Peyer's patch (tissue), 4 donors: Measurements from ENCODE around the gene HDAC4. TPM values are rescaled to one million over a fixed set of nuclear protein-coding genes. Genes with fewer than 3 reads are reported as not detected.

ENCODE experiments used
- DNase-seq, 3 donors: peaks; one replicate each; pipeline ENCODE4 v3.0.0-alpha.2; 2017 to 2019
- H3K27ac ChIP-seq, 4 donors: fragments of 200-600 bp; sonication (generic); one replicate each; pipeline ENCODE4 v1.5.1; 2016 to 2019
- H3K27me3 ChIP-seq, 2 donors: fragments of 200-600 bp; sonication (generic); one replicate each; pipeline ENCODE4 v1.5.1; 2019
- H3K36me3 ChIP-seq, 3 donors: fragments of 200-600 bp; sonication (generic); one replicate each; pipeline ENCODE4 v1.5.1; 2016 to 2019
- H3K4me1 ChIP-seq, 4 donors: fragments of 200-600 bp; sonication (generic); one replicate each; pipeline ENCODE4 v1.5.1; 2016 to 2019
- H3K4me3 ChIP-seq, 4 donors: fragments of 200-600 bp; sonication (generic); 1 replicate in 3 of 4; 2 replicates in 1 of 4; pipeline ENCODE4 v1.5.1; 2016 to 2019; ENCODE audit warnings: mild to moderate bottlenecking in 1 of 4
- H3K9me3 ChIP-seq, 4 donors: fragments of 200-600 bp; sonication (generic); one replicate each; pipeline ENCODE4 v1.5.1; 2016 to 2019; ENCODE audit warnings: mild to moderate bottlenecking in 1 of 4
- CTCF ChIP-seq, 6 experiments: fragments of 450-650 bp in 4 of 6; fragments of 200-600 bp in 2 of 6; sonication (generic) in 1 of 6; IDR thresholded peaks; one replicate each; pipeline ENCODE4 v1.5.1; 2017 to 2019; ENCODE audit warnings: antibody characterized with exemption in 6 of 6, mild to moderate bottlenecking in 3 of 6, moderate library complexity in 1 of 6
- POLR2A ChIP-seq, 2 donors: fragments of 450-650 bp; IDR thresholded peaks; one replicate each; pipeline ENCODE4 v1.5.1; 2017; ENCODE audit warnings: antibody characterized with exemption in 2 of 2, mild to moderate bottlenecking in 2 of 2, moderate library complexity in 2 of 2
- total RNA-seq, 4 donors: library from RNA; depleted of rRNA; stranded (reverse); fragments of >200 nt; gene quantifications; one replicate each; pipeline ENCODE4 v1.1.0, GENCODE V29; 2016

HDAC4 gene
- total RNA-seq, 4 donors from 2014 or later: 28.9 to 198 (median 102) TPM

- Histone ChIP-seq H3K4me1 (peaks cover 0 to 26% (median 11%) of the 10 kb centered on the region in 4 donors), H3K36me3 (no peaks in the 10 kb centered on the region), H3K4me3 (no peak overlapping the region), H3K27ac (no peak overlapping the region), H3K27me3 (no peaks in the 10 kb centered on the region), H3K9me3 (no peaks in the 10 kb centered on the region)
- no peak for DNase-seq
- TF ChIP-seq CTCF (IDR thresholded peaks at IDR 0.05): no peak
- no peak for TF ChIP-seq POLR2A (IDR thresholded peaks at IDR 0.05)
Measured at GRCh38 chr2:239278361-239278760, 122.5 kb downstream of the HDAC4 start.

- H3K27me3 ChIP-seq: no peaks in the 10 kb centered on the region
- H3K9me3 ChIP-seq: no peaks in the 10 kb centered on the region
- peak in 1 of 3 donors; percentile 43 for DNase-seq
- H3K27ac ChIP-seq: no peak overlapping the region
- no peaks in the 10 kb centered on the region for H3K36me3 ChIP-seq
- no peak overlapping the region for H3K4me3 ChIP-seq
- peaks cover 0 to 26% (median 11%) of the 10 kb centered on the region in 4 donors for H3K4me1 ChIP-seq
- no peak for TF ChIP-seq CTCF (IDR thresholded peaks at IDR 0.05)
- no peak for TF ChIP-seq POLR2A (IDR thresholded peaks at IDR 0.05)
Measured at GRCh38 chr2:239277401-239278085, 123.3 kb downstream of the HDAC4 start.

GRCh38 chr2:239276851-239277250 lies 124.0 kb downstream of the HDAC4 start:
- H3K27me3 ChIP-seq: no peaks in the 10 kb centered on the region
- H3K27ac ChIP-seq: peak overlapping the region in 1 of 4 donors; percentile 33
- no peaks in the 10 kb centered on the region for H3K9me3 ChIP-seq
- no peaks in the 10 kb centered on the region for H3K36me3 ChIP-seq
- H3K4me1 ChIP-seq: peaks cover 0 to 26% (median 11%) of the 10 kb centered on the region in 4 donors
- no peak for DNase-seq
- no peak overlapping the region for H3K4me3 ChIP-seq
- TF ChIP-seq POLR2A (IDR thresholded peaks at IDR 0.05): no peak
- TF ChIP-seq CTCF (IDR thresholded peaks at IDR 0.05): no peak

DNA sequence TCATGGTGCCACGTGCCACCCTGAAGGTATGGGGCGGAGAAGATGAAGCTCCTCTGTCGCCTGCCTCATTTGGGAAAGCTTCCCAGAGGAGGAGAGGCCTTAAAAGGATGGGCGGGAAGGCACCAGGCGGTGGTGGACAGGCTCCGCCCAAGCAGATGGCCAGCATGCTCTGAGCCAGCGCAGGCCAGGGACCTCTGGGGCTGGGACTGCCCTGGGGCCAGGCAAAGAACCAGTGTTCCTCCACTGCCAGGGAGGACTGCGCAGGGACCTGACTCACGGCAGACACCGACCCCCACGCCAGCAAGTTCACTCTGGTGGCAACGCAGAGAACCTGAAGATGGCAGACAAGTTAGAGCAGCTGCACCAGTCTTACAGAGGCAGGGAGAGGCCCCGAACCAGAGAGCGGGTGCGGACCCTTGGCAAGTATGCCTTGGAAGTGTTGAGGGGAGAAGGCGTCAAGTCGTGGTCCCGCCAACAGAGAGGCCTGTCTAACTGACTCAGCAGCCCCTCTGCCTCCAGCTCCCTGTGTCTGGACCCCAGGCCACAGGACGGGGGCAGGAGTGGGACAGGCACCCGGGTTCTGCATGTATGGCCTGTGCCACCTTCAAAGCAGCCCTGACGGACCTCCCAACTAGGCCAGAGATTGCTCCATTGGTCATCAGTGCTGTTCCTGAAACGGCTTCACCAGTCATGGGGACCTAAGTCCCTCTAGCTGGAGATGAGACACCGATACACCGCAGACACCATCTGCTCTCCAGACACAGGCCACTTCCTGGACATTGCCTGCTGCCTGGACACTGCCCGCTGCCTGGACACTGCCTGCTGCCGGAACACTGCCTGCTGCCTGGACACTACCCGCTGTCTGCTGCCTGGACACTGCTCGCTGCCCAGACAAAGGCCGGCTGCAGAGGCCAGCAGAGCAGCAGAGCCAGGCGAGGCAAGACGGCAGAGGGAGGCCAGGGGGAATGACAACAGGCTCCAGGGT lies 124.7 kb downstream of the HDAC4 start:
- peak in 2 of 3 donors; percentile 61 to 67 for DNase-seq
- Histone ChIP-seq H3K4me1 (peaks cover 0 to 26% (median 11%) of the 10 kb centered on the region in 4 donors), H3K27ac (peak overlapping the region; percentile 45 to 78 (median 73)), H3K9me3 (no peaks in the 10 kb centered on the region), H3K27me3 (no peaks in the 10 kb centered on the region), H3K36me3 (no peaks in the 10 kb centered on the region), H3K4me3 (peak overlapping the region in 2 of 4 donors; percentile 29 to 37)
- TF ChIP-seq CTCF (IDR thresholded peaks at IDR 0.05) (no peak), POLR2A (IDR thresholded peaks at IDR 0.05) (no peak)

- Histone ChIP-seq H3K36me3 (no peaks in the 10 kb centered on the region), H3K27me3 (no peaks in the 10 kb centered on the region), H3K4me1 (peaks cover 0 to 26% (median 11%) of the 10 kb centered on the region in 4 donors), H3K27ac (peak overlapping the region; percentile 45 to 78 (median 73)), H3K4me3 (peak overlapping the region; percentile 7 to 37 (median 29)), H3K9me3 (no peaks in the 10 kb centered on the region)
- peak; percentile 61 to 91 (median 73) for DNase-seq
- TF ChIP-seq POLR2A (IDR thresholded peaks at IDR 0.05) (no peak), CTCF (IDR thresholded peaks at IDR 0.05) (no peak)
Measured at GRCh38 chr2:239275044-239275685, 125.7 kb downstream of the HDAC4 start.
